Subcutaneous adipose tissue (tissue), 4 donors: ENCODE results near the gene PM20D2. TPM values are rescaled to one million over a fixed set of nuclear protein-coding genes. Genes with fewer than 3 reads are reported as not detected.

Experiments
- total RNA-seq, 4 donors: library from RNA; depleted of rRNA; stranded (reverse); fragments of >200 nt; gene quantifications; one replicate each; pipeline ENCODE4 v1.1.0, GENCODE V29; 2016
- TF ChIP-seq, protein P1 (sequence below): fragments of 450-650 bp; IDR thresholded peaks from one replicate; pipeline ENCODE4 v1.5.1; 2016; ENCODE audit warnings: low read depth, mild to moderate bottlenecking, control low read depth, antibody characterized with exemption, moderate library complexity

The PM20D2 gene
- total RNA-seq, 4 donors from 2014 or later = 4.0 to 6.8 (median 4.9) TPM

DNA sequence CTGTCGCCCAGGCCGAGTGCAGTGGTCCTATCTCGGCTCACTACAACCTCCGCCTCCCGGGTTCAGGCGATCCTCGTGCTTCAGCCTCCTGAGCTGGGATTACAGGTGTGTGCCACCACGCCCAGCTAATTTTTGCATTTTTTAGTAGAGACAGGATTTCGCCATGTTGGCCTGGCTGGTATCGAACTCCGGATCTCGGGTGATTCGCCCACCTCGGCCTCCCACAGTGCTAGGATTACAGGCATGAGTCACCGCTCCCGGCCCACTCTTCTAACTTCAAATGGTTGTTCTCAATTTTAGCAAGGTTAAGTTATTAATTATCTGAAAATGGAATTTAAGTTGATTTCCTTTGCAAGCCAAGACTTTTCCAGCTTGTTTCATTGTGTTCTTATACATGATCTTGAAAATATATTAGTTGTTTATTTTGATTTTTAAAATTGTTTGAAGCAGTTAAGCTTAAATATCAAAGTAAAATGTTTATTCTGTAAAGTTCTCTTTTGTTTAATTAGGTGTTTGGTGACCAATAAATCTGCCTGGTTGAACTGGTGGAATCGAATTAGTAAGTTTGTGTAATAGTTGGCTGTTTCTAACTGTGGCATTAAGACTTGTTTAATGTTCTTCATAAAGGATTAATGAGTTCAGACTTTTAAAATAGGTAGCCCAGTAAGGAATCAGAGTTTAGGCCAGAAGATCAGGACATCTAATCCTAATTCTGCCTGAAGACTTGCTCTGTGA, 2.3 kb downstream of the PM20D2 start:
- TF ChIP-seq, protein P1, sequence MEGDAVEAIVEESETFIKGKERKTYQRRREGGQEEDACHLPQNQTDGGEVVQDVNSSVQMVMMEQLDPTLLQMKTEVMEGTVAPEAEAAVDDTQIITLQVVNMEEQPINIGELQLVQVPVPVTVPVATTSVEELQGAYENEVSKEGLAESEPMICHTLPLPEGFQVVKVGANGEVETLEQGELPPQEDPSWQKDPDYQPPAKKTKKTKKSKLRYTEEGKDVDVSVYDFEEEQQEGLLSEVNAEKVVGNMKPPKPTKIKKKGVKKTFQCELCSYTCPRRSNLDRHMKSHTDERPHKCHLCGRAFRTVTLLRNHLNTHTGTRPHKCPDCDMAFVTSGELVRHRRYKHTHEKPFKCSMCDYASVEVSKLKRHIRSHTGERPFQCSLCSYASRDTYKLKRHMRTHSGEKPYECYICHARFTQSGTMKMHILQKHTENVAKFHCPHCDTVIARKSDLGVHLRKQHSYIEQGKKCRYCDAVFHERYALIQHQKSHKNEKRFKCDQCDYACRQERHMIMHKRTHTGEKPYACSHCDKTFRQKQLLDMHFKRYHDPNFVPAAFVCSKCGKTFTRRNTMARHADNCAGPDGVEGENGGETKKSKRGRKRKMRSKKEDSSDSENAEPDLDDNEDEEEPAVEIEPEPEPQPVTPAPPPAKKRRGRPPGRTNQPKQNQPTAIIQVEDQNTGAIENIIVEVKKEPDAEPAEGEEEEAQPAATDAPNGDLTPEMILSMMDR = no peak

DNA sequence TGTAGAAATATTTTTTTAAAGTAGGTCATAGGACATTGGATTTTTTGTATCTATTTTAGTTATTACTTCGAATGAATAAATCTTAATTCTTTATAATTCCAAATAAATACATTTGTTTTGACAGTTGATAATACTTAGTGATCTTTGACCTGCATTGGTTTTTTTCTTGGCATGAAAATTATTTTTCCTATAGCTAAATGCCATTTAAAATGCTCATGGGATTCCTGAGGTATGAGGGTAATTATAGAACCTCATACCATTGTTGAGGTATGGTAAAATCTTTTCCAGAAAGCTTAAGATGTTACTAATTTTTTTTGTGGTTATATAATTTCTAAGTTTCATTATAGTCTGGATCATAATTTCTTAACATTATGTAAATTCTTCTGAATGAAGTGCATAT, 8.3 kb downstream of the PM20D2 start:
- TF ChIP-seq, protein P1 = no peak

DNA sequence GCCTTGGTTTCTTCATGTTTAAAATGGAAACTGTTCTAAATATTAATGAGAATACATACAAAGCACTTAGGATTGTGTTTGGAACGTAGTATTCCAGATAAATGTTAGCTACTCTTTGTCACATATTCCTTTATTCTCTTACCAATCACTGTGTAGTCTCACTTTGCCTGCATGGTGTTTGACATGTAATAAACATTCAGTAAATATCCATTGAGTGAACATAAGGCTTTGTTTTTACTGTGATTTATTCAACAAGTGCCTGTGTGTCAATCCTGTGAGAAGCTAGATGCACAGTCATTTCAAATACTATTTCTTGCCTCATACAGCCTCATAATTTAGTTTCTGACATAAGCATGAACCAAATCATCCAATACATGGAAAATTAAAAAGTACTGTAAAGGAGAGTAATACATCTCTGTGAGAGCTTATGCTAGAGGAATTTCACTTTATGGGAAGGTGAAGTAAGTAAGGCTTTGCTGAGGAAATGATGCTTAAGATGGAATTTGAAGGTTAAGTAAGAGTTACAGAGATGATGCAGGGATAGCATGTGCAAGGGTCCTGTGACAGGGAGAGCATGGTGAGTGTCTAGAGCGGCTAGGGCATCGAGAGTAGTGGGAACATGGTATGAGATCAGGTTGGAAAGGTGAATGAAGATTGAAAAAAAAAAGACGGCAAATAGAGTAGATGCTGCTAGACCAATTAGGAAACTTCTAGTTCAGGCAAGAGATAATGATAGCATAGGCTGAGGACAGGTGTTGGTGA, 14.7 kb downstream of the PM20D2 start:
- TF ChIP-seq, protein P1 = no peak

DNA sequence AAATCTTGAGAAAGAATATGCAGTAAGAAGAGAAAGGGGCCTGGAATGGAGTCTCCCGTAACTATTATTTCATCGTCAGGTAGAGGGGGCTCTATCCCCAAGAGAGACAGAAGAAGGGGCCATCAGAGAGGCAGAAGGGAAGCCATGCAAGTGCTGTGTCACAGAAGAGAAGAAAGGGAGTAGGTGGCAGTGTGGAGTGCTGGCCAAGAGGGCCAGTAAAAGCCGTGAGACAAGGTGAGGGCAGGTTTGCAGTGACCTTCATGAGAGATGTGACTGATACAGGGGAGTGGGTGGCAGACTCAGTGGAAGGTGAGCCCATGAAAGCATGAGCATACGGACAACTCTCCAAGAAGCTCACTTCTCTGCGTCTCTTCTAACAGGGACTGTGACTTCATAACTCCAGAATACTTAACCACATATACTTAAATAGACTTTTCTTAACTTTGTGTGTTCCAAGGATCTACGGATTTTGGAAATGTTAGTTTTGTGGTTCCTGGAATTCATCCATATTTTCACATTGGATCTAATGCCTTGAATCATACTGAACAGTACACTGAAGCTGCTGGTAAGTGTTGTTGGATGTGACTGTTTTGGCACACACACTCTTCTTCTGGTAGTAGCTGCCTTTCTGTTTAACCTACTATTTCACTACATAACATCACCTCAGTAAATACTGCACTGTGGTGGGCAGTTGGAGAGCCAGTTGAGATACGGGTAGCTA, 15.6 kb downstream of the PM20D2 start:
- TF ChIP-seq, protein P1 = no peak

DNA sequence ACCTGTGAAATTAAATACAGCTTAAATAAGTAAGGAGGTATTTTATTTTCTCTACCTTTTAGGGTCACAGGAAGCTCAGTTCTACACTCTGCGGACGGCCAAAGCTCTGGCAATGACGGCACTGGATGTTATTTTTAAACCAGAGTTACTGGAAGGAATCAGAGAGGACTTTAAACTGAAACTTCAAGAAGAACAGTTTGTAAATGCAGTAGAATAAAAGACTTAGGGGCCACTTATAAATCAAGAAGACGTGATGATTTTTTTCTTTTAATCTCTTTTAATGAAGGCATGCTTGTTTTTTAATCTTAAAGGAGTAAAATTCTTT, 16.2 kb downstream of the PM20D2 start:
- TF ChIP-seq, protein P1 = no peak

DNA sequence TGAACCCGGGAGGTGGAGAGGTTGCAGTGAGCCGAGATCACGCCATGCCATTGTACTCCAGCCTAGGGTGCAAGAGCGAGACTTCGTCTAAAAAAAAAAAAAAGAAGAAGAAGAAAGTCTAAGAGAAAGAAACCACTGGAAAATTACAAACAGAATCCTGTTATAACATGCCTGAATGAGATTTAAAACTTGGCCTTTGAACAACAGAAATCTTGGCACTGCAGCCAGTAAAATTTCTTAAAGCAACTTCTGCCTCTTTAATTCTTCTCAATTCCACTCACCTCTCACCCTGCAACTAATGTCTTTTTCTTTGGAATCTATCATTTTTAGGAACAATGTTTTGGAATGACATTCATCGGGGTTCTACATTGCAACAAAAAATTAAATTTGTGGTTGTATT, 26.3 kb downstream of the PM20D2 start:
- TF ChIP-seq, protein P1 = no peak

DNA sequence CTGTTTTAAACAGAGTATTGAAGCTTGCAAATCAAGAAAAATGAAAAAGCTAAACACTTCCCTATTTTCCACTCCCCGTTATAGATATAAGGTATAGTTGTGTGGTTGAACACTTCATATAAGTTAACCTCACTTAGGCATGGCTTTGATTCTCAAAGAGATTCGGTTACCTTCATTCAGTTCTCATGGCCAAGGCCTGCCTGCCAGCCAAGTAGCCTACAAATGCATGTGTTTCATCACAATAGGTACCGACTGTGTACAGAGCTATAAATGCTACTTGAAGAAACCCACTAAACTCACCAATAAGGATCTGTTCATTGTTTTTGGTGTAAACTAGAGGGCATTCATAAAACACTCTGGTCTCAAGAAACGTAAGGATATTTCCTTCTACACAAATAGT, 27.8 kb downstream of the PM20D2 start:
- TF ChIP-seq, protein P1 = no peak
